NB4 (cell line): ENCODE data around the gene RPS28.

Experiments
- POLR2A ChIP-seq: IDR thresholded peaks from 2 replicates; pipeline ENCODE4 v1.6.1; 2011; ENCODE audit warnings: mild to moderate bottlenecking; ENCODE audit not compliant: insufficient read length; ENCODE audit errors: extremely low read depth
- TF ChIP-seq, protein P1 (sequence below): IDR thresholded peaks from one replicate; pipeline ENCODE4 v1.5.1; 2012; ENCODE audit warnings: low read depth, low read length
- TF ChIP-seq, protein P2 (sequence below): IDR thresholded peaks from 2 replicates; pipeline ENCODE4 v1.6.1; 2011; ENCODE audit warnings: low read depth, low read length

DNA sequence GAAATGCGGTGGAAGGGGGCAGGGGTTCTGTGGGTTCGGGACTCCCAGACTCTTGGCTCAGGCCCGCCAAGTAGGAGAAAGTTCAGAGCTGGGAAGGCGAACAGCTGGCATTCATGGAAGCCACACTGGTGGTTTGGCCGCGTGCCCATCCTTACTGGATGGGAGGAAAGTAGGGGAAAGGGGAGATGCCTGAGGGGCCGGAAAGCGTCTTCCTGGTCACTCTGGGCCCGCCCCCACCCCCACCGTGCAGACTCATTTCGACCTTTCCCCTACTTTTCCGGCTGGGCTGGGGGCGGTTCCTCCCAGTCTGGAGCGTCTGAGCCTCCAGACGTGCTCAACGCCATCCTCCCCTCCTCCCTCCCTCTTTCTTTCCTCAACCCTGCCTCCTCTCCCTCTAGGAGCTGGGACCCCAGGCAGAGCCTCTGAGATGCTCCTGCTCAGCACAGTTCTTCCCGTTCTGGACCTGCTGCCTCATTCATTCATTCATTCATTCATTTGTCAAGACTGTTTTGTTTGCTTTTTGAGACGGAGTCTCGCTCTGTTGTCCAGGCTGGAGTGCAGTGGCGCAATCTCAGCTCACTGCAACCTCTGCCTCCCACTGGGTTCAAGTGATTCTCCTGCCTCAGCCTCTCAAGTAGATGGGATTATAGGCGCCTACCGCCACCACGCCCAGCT, 46.2 kb downstream of the RPS28 start:
- TF ChIP-seq POLR2A, result no peak
- TF ChIP-seq, protein P1, sequence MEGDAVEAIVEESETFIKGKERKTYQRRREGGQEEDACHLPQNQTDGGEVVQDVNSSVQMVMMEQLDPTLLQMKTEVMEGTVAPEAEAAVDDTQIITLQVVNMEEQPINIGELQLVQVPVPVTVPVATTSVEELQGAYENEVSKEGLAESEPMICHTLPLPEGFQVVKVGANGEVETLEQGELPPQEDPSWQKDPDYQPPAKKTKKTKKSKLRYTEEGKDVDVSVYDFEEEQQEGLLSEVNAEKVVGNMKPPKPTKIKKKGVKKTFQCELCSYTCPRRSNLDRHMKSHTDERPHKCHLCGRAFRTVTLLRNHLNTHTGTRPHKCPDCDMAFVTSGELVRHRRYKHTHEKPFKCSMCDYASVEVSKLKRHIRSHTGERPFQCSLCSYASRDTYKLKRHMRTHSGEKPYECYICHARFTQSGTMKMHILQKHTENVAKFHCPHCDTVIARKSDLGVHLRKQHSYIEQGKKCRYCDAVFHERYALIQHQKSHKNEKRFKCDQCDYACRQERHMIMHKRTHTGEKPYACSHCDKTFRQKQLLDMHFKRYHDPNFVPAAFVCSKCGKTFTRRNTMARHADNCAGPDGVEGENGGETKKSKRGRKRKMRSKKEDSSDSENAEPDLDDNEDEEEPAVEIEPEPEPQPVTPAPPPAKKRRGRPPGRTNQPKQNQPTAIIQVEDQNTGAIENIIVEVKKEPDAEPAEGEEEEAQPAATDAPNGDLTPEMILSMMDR, result no peak
- TF ChIP-seq, protein P2, sequence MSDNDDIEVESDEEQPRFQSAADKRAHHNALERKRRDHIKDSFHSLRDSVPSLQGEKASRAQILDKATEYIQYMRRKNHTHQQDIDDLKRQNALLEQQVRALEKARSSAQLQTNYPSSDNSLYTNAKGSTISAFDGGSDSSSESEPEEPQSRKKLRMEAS, result no peak
